ENCODE results near the gene ATP6V1E1.

The ATP6V1E1 gene

GRCh38 chr22:17633998-17634323 is 5.4 kb upstream of the ATP6V1E1 start:
- no peak for DNase-seq (ENCODE audit: low spot score)

GRCh38 chr22:17633217-17633997 is 4.9 kb upstream of the ATP6V1E1 start:
- no peak for DNase-seq (ENCODE audit: low spot score)

- no peak for DNase-seq (ENCODE audit: low spot score)
These were observed 2.6 kb upstream of the ATP6V1E1 start for GRCh38 chr22:17631076-17631565.

- no peak for DNase-seq (ENCODE audit: low spot score)
These were observed 1.1 kb upstream of the ATP6V1E1 start for GRCh38 chr22:17629641-17630040.

GRCh38 chr22:17629173-17629489 is 582 bp upstream of the ATP6V1E1 start:
- no peak for DNase-seq (ENCODE audit: low spot score)

GRCh38 chr22:17627961-17628405 is 566 bp downstream of the ATP6V1E1 start:
- DNase-seq (ENCODE audit: low spot score) = no peak

- no peak for DNase-seq (ENCODE audit: low spot score)
These were observed 15.3 kb downstream of the ATP6V1E1 start for GRCh38 chr22:17613280-17613679.

- DNase-seq (ENCODE audit: low spot score) = no peak
These were observed 16.5 kb downstream of the ATP6V1E1 start for GRCh38 chr22:17612057-17612456.

GRCh38 chr22:17607891-17608521 is 20.5 kb downstream of the ATP6V1E1 start:
- peak; percentile 25 for DNase-seq (ENCODE audit: low spot score)

- no peak for DNase-seq (ENCODE audit: low spot score)
These were observed 22.1 kb downstream of the ATP6V1E1 start for GRCh38 chr22:17606496-17606895.

- DNase-seq (ENCODE audit: low spot score) = no peak
These were observed 24.9 kb downstream of the ATP6V1E1 start for GRCh38 chr22:17603668-17604067.

- DNase-seq (ENCODE audit: low spot score) = no peak
These were observed 27.5 kb downstream of the ATP6V1E1 start for GRCh38 chr22:17601031-17601430.

GRCh38 chr22:17598318-17598717 is 30.2 kb downstream of the ATP6V1E1 start:
- DNase-seq (ENCODE audit: low spot score) = no peak

GRCh38 chr22:17597217-17597616 is 31.3 kb downstream of the ATP6V1E1 start:
- DNase-seq (ENCODE audit: low spot score) = no peak

- no peak for DNase-seq (ENCODE audit: low spot score)
These were observed 32.3 kb downstream of the ATP6V1E1 start for GRCh38 chr22:17596226-17596625.

- no peak for DNase-seq (ENCODE audit: low spot score)
These were observed 36.3 kb downstream of the ATP6V1E1 start for GRCh38 chr22:17592201-17592600.

- DNase-seq (ENCODE audit: low spot score) = no peak
These were observed 38.0 kb downstream of the ATP6V1E1 start for GRCh38 chr22:17590586-17590985.

- no peak for DNase-seq (ENCODE audit: low spot score)
These were observed 38.7 kb downstream of the ATP6V1E1 start for GRCh38 chr22:17589810-17590375.

GRCh38 chr22:17588606-17589005 is 39.9 kb downstream of the ATP6V1E1 start:
- no peak for DNase-seq (ENCODE audit: low spot score)

GRCh38 chr22:17587629-17588028 is 40.9 kb downstream of the ATP6V1E1 start:
- DNase-seq (ENCODE audit: low spot score) = no peak

GRCh38 chr22:17586831-17587440 is 41.6 kb downstream of the ATP6V1E1 start:
- no peak for DNase-seq (ENCODE audit: low spot score)

GRCh38 chr22:17583151-17583550 is 45.4 kb downstream of the ATP6V1E1 start:
- no peak for DNase-seq (ENCODE audit: low spot score)

- DNase-seq (ENCODE audit: low spot score) = no peak
These were observed 46.9 kb downstream of the ATP6V1E1 start for GRCh38 chr22:17581631-17582030.

All from activated CD4-positive, alpha-beta T cell treated with anti-CD3 and anti-CD28 coated beads, Interleukin-2, Interleukin-4, amounts not matched to agents 100 ng/mL and 50 ng/mL, durations not matched to agents 16 hours and 8 hours (primary cell).